Daoy (cell line): Measurements from ENCODE around the gene PRPS1L1. TPM values are rescaled to one million over a fixed set of nuclear protein-coding genes. Genes with fewer than 3 reads are reported as not detected.

Experiments
- total RNA-seq: library from RNA; depleted of rRNA; stranded (reverse); fragments of >200 nt; shearing (Covaris generic); gene quantifications from 2 replicates; pipeline ENCODE4 v1.2.3, GENCODE V29; 2014; rRNA removed

Gene PRPS1L1
- total RNA-seq, 1 experiment from 2014 or later: not detected

Other genes with a start within 250 kb of the PRPS1L1 start
- 49.7 and 54.5 TPM in 2 replicates for gene SNX13, start 87.4 kb downstream of the PRPS1L1 start, total RNA-seq